Vagina (tissue), 2 donors: Measurements from ENCODE around the gene APLF. TPM values are rescaled to one million over a fixed set of nuclear protein-coding genes. Genes with fewer than 3 reads are reported as not detected.

Source experiments
- DNase-seq, 2 donors: peaks; one replicate each; pipeline ENCODE4 v3.0.0-alpha.2; 2017; ENCODE audit errors: extremely low spot score in 2 of 2
- H3K27ac ChIP-seq: fragments of 200-600 bp; sonication (generic); one replicate; pipeline ENCODE4 v1.5.1; 2019
- H3K27me3 ChIP-seq: fragments of 200-600 bp; sonication (generic); one replicate; pipeline ENCODE4 v1.5.1; 2019
- H3K36me3 ChIP-seq, 2 donors: fragments of 200-600 bp; sonication (generic); one replicate each; pipeline ENCODE4 v1.5.1; 2017 to 2019
- H3K4me1 ChIP-seq: fragments of 200-600 bp; sonication (generic); one replicate; pipeline ENCODE4 v1.5.1; 2019
- H3K4me3 ChIP-seq, 2 donors: fragments of 200-600 bp; sonication (generic); 1 replicate in 1 of 2; 2 replicates in 1 of 2; pipeline ENCODE4 v1.5.1; 2016 to 2019
- H3K9me3 ChIP-seq: fragments of 200-600 bp; sonication (generic); one replicate; pipeline ENCODE4 v1.5.1; 2019
- CTCF ChIP-seq, 3 experiments: fragments of 450-650 bp in 2 of 3; fragments of 200-600 bp in 1 of 3; sonication (generic) in 1 of 3; IDR thresholded peaks; one replicate each; pipeline ENCODE4 v1.5.1; 2017 to 2019; ENCODE audit warnings: antibody characterized with exemption in 3 of 3, mild to moderate bottlenecking in 2 of 3, moderate library complexity in 2 of 3
- POLR2A ChIP-seq, 2 donors: fragments of 450-650 bp; IDR thresholded peaks; one replicate each; pipeline ENCODE4 v1.6.1; 2017; ENCODE audit warnings: antibody characterized with exemption in 2 of 2, mild to moderate bottlenecking in 2 of 2, moderate library complexity in 2 of 2
- POLR2AphosphoS5 ChIP-seq, 2 donors: sonication (generic); formaldehyde crosslinking; IDR thresholded peaks; one replicate each; pipeline ENCODE4 v1.9.0; 2017; ENCODE audit warnings: antibody characterized with exemption in 2 of 2, mild to moderate bottlenecking in 2 of 2, low read depth in 1 of 2; ENCODE audit not compliant: insufficient read depth in 1 of 2
- intact Hi-C: fragments of 100-400 bp; cut with DNase I; formaldehyde crosslinking; loops from one replicate; pipeline ENCODE4 v1.15.1; 2023
- total RNA-seq: library from RNA; depleted of rRNA; stranded (reverse); fragments of >200 nt; gene quantifications from one replicate; pipeline ENCODE4 v1.2.3, GENCODE V29; 2016

The APLF gene
- total RNA-seq, 1 donor from 2014 or later, result 18.7 TPM

- Histone ChIP-seq H3K27me3 (no peaks in the 10 kb centered on the region), H3K36me3 (no peaks in the 10 kb centered on the region), H3K4me1 (no peaks in the 10 kb centered on the region), H3K4me3 (no peak overlapping the region), H3K9me3 (peaks cover 11% of the 10 kb centered on the region), H3K27ac (no peak overlapping the region)
- TF ChIP-seq POLR2AphosphoS5 (IDR thresholded peaks at IDR 0.05; ENCODE audit: insufficient read depth in 1 of 2, low read depth in 1 of 2) (no peak), POLR2A (IDR thresholded peaks at IDR 0.05) (no peak), CTCF (IDR thresholded peaks at IDR 0.05) (no peak)
- intact Hi-C loops, result no loop called here
- DNase-seq, result no peak
These were observed 136.7 kb downstream of the APLF start for GRCh38 chr2:68604077-68604476.

DNA sequence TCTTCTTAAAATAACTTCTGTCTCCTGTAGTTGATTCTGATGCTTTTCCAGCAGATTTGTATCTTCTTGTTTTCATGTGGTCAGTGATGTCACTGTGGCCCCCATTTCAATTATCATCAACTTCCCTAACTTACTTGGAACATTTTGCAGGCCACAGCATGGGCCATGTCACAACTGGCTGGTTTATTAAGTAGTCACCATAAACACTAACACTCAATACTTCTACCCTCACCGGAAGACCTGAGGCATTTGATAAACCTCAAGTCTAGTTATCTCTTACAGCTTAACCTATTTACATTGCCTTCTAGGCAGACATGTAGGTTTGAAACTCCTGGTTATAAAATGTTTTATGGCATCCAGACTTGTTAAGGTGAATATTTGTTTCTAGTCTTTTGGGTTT, 138.6 kb downstream of the APLF start:
- TF ChIP-seq POLR2AphosphoS5 (IDR thresholded peaks at IDR 0.05; ENCODE audit: insufficient read depth in 1 of 2, low read depth in 1 of 2) (no peak), CTCF (IDR thresholded peaks at IDR 0.05) (no peak), POLR2A (IDR thresholded peaks at IDR 0.05) (no peak)
- no peak for DNase-seq
- Histone ChIP-seq H3K36me3 (no peaks in the 10 kb centered on the region), H3K27me3 (no peaks in the 10 kb centered on the region), H3K4me3 (no peak overlapping the region), H3K9me3 (peaks cover 9% of the 10 kb centered on the region), H3K27ac (no peak overlapping the region), H3K4me1 (no peaks in the 10 kb centered on the region)
- intact Hi-C loops, result no loop called here

DNA sequence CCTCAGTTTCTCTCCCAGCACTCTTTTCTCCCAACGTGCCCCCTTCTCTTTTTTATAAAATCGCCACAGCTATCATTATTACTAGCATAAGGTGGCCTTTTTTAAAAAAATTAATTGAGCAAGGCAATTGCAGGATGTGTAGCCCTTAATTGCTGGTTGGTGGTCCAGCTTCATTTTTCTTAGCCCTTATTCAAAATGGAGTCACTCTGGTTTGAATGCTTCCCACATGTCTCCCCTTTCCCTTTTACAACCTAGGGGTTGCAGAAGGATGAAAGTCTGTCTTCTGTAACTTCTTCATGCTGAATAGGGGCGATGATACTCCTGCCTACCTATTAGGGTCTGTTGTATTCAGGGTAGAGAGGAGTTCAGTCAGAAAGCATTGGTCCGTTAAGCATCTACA, 139.4 kb downstream of the APLF start:
- H3K9me3 ChIP-seq, result peaks cover 5% of the 10 kb centered on the region
- no peak for TF ChIP-seq POLR2A (IDR thresholded peaks at IDR 0.05)
- TF ChIP-seq CTCF (IDR thresholded peaks at IDR 0.05), result no peak
- no peak for TF ChIP-seq POLR2AphosphoS5 (IDR thresholded peaks at IDR 0.05; ENCODE audit: insufficient read depth in 1 of 2, low read depth in 1 of 2)
- no peak overlapping the region for H3K4me3 ChIP-seq
- no peaks in the 10 kb centered on the region for H3K36me3 ChIP-seq
- intact Hi-C loops, result no loop called here
- DNase-seq, result no peak
- no peaks in the 10 kb centered on the region for H3K27me3 ChIP-seq
- no peak overlapping the region for H3K27ac ChIP-seq
- no peaks in the 10 kb centered on the region for H3K4me1 ChIP-seq

- DNase-seq, result no peak
- intact Hi-C loops, result no loop called here
- Histone ChIP-seq H3K4me1 (no peaks in the 10 kb centered on the region), H3K4me3 (no peak overlapping the region), H3K9me3 (no peaks in the 10 kb centered on the region), H3K36me3 (no peaks in the 10 kb centered on the region), H3K27me3 (no peaks in the 10 kb centered on the region), H3K27ac (no peak overlapping the region)
- TF ChIP-seq POLR2A (IDR thresholded peaks at IDR 0.05) (no peak), POLR2AphosphoS5 (IDR thresholded peaks at IDR 0.05; ENCODE audit: insufficient read depth in 1 of 2, low read depth in 1 of 2) (no peak), CTCF (IDR thresholded peaks at IDR 0.05) (no peak)
These were observed 140.5 kb downstream of the APLF start for GRCh38 chr2:68607837-68608236.

DNA sequence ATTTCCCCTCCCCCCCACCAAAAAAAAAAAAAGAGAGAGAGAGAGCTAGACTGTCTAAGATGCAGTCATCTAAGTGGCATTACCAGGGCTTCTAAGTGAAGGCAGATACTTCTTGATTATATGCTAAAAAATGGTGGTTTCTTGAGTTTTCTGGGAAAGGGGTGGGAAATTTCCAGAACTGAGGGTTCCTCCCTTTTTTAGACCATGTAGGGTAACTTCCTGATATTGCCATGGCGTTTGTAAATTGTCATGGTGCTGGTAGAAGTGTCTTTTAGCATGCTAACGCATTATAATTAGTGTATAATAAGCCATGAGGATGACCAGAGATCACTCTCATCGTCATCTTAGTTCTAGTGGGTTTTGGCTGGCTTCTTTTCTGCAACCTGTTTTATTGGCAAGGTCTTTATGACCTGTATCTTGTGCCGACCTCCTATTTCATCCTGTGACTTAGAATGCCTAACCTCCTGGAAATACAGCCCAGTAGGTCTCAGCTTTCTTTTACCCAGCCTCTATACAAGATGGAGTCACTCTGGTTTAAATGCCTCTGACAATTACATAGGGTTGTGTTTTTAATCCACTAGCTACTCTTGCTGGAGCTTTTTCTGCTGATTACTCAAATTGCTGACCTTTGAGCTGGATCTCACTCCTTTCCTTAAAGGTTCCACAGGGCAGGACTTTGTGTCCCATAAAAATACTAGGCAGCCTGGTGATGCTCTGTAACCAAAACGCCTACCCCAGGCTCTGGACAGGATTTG, 145.6 kb downstream of the APLF start:
- intact Hi-C loops, result no loop called here
- no peak for DNase-seq
- TF ChIP-seq CTCF (IDR thresholded peaks at IDR 0.05), result no peak
- no peak for TF ChIP-seq POLR2A (IDR thresholded peaks at IDR 0.05)
- TF ChIP-seq POLR2AphosphoS5 (IDR thresholded peaks at IDR 0.05; ENCODE audit: insufficient read depth in 1 of 2, low read depth in 1 of 2), result no peak

More for the DNA sequence above, 145.6 kb downstream of the APLF start:
- Histone ChIP-seq H3K27me3 (no peaks in the 10 kb centered on the region), H3K4me1 (no peaks in the 10 kb centered on the region), H3K27ac (no peak overlapping the region), H3K4me3 (no peak overlapping the region), H3K9me3 (no peaks in the 10 kb centered on the region), H3K36me3 (no peaks in the 10 kb centered on the region)
